ENCODE results near the gene DYNC1H1.

DYNC1H1 gene

GRCh38 chr14:102013669-102014200 is 49.4 kb downstream of the DYNC1H1 start:
- H3K27ac Mint-ChIP-seq, result no peak overlapping the region

GRCh38 chr14:102015045-102015685 is 50.8 kb downstream of the DYNC1H1 start:
- no peak overlapping the region for H3K27ac Mint-ChIP-seq
- H3K4me1 Mint-ChIP-seq (ENCODE audit: low read depth), result peaks cover 7% of the 10 kb centered on the region
- H3K27me3 Mint-ChIP-seq (ENCODE audit: low read depth), result no peaks in the 10 kb centered on the region
- no peaks in the 10 kb centered on the region for H3K9me3 Mint-ChIP-seq
- peaks cover 82% of the 10 kb centered on the region for H3K36me3 Mint-ChIP-seq (ENCODE audit: low read depth)
- no peak overlapping the region for H3K4me3 Mint-ChIP-seq
- DNase-seq (ENCODE audit: low spot score), result no peak

More at GRCh38 chr14:102013669-102014200, 49.4 kb downstream of the DYNC1H1 start:
- Mint-ChIP-seq H3K27me3 (ENCODE audit: low read depth) (no peaks in the 10 kb centered on the region), H3K4me3 (no peak overlapping the region), H3K36me3 (ENCODE audit: low read depth) (peaks cover 88% of the 10 kb centered on the region), H3K9me3 (no peaks in the 10 kb centered on the region), H3K4me1 (ENCODE audit: low read depth) (no peaks in the 10 kb centered on the region)
- DNase-seq (ENCODE audit: low spot score), result no peak

GRCh38 chr14:102015771-102016170 is 51.4 kb downstream of the DYNC1H1 start:
- Mint-ChIP-seq H3K4me3 (no peak overlapping the region), H3K27me3 (ENCODE audit: low read depth) (no peaks in the 10 kb centered on the region), H3K27ac (no peak overlapping the region), H3K4me1 (ENCODE audit: low read depth) (peaks cover 13% of the 10 kb centered on the region), H3K36me3 (ENCODE audit: low read depth) (peaks cover 83% of the 10 kb centered on the region), H3K9me3 (no peaks in the 10 kb centered on the region)
- DNase-seq (ENCODE audit: low spot score), result no peak

DNA sequence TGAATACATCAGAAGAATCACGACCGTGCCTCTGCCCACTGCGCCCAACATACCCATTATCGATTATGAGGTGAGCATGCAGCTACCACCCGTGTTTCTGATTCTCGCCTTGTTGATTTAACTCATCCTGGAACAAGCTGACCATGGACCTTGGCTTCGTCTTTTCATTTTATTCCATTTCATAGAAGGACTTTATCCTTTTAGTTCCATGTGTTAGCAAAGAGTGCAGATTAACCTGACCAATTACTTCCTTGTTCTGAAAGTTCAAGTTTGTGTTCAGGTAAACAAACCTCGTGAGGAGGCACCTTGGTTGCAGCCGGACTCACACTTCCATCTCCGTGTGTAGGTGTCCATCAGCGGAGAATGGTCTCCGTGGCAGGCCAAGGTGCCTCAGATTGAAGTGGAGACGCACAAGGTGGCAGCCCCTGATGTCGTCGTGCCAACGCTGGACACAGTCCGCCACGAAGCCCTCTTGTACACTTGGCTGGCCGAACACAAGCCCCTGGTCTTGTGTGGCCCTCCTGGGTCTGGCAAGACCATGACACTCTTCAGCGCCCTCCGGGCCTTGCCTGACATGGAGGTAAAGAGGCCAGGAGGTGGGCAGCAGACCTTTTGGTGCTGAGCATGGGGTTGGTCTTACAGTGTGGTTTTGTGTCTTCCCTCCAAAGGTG is 52.2 kb downstream of the DYNC1H1 start:
- no peak overlapping the region for H3K4me3 Mint-ChIP-seq
- H3K36me3 Mint-ChIP-seq (ENCODE audit: low read depth), result peaks cover 82% of the 10 kb centered on the region
- DNase-seq (ENCODE audit: low spot score), result no peak
- H3K27me3 Mint-ChIP-seq (ENCODE audit: low read depth), result no peaks in the 10 kb centered on the region
- H3K9me3 Mint-ChIP-seq, result no peaks in the 10 kb centered on the region
- peaks cover 19% of the 10 kb centered on the region for H3K4me1 Mint-ChIP-seq (ENCODE audit: low read depth)
- H3K27ac Mint-ChIP-seq, result no peak overlapping the region

- DNase-seq (ENCODE audit: low spot score), result no peak
- Mint-ChIP-seq H3K9me3 (no peaks in the 10 kb centered on the region), H3K36me3 (ENCODE audit: low read depth) (peaks cover 76% of the 10 kb centered on the region), H3K4me1 (ENCODE audit: low read depth) (peaks cover 21% of the 10 kb centered on the region), H3K27me3 (ENCODE audit: low read depth) (no peaks in the 10 kb centered on the region), H3K27ac (peak overlapping the region; percentile 15), H3K4me3 (no peak overlapping the region)
Observed at GRCh38 chr14:102018251-102018650, 53.9 kb downstream of the DYNC1H1 start.

DNA sequence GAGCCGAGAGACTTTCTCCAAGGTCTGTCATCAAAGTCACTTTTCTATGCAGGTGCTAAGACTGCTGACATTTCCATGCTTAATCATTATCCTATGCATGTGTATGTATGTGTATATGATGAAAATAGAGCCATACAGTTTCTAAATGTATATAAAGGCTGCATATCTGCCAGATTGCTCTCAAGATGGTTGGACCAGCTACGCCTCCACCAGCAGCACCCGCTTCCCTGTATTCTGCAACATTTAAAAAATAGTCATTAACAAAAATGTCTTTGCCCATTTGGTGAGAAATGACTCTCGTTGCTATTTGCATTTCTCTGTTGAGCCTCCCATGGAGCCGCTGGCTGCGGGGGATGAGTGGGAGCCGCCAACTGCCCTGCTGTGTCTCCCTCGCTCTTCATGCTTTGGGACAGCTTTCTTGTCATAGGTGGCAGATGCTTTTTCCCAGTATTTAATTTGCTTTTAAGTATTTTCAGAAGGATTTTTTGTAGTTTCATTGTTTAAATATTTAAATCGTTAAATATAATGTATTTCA is 54.7 kb downstream of the DYNC1H1 start:
- Mint-ChIP-seq H3K9me3 (no peaks in the 10 kb centered on the region), H3K4me1 (ENCODE audit: low read depth) (peaks cover 21% of the 10 kb centered on the region), H3K27me3 (ENCODE audit: low read depth) (no peaks in the 10 kb centered on the region), H3K4me3 (no peak overlapping the region), H3K27ac (no peak overlapping the region), H3K36me3 (ENCODE audit: low read depth) (peaks cover 74% of the 10 kb centered on the region)
- DNase-seq (ENCODE audit: low spot score), result no peak

- peaks cover 68% of the 10 kb centered on the region for H3K36me3 Mint-ChIP-seq (ENCODE audit: low read depth)
- peak; percentile 65 for DNase-seq (ENCODE audit: low spot score)
- no peaks in the 10 kb centered on the region for H3K27me3 Mint-ChIP-seq (ENCODE audit: low read depth)
- peak overlapping the region; percentile 66 for H3K4me3 Mint-ChIP-seq
- no peaks in the 10 kb centered on the region for H3K9me3 Mint-ChIP-seq
- H3K27ac Mint-ChIP-seq, result peak overlapping the region; percentile 94
- peaks cover 21% of the 10 kb centered on the region for H3K4me1 Mint-ChIP-seq (ENCODE audit: low read depth)
Observed at GRCh38 chr14:102020058-102020971, 55.9 kb downstream of the DYNC1H1 start.

DNA sequence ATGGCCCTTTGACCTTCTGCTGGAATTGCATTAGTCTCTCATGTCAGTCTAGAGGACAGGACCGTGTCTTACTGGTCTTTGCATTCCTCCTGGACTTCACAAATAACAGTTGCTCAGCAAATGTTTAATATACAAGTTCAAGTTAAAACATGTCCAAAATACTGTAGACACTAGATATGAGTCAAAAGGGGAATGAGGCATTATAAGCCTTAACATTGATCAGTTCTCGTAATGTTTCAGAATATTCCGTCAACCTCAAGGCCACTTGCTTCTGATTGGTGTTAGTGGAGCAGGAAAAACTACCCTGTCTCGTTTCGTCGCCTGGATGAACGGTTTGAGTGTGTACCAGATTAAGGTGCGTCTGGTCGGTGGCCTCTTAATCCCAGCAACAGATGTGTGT is 62.6 kb downstream of the DYNC1H1 start:
- H3K9me3 Mint-ChIP-seq, result no peaks in the 10 kb centered on the region
- H3K4me3 Mint-ChIP-seq, result no peak overlapping the region
- H3K27ac Mint-ChIP-seq, result peak overlapping the region; percentile 0
- peaks cover 65% of the 10 kb centered on the region for H3K36me3 Mint-ChIP-seq (ENCODE audit: low read depth)
- no peak for DNase-seq (ENCODE audit: low spot score)
- no peaks in the 10 kb centered on the region for H3K27me3 Mint-ChIP-seq (ENCODE audit: low read depth)
- H3K4me1 Mint-ChIP-seq (ENCODE audit: low read depth), result peaks cover 7% of the 10 kb centered on the region

- H3K27me3 Mint-ChIP-seq (ENCODE audit: low read depth), result no peaks in the 10 kb centered on the region
- H3K4me3 Mint-ChIP-seq, result no peak overlapping the region
- no peak overlapping the region for H3K27ac Mint-ChIP-seq
- DNase-seq (ENCODE audit: low spot score), result no peak
- H3K36me3 Mint-ChIP-seq (ENCODE audit: low read depth), result peaks cover 67% of the 10 kb centered on the region
- H3K4me1 Mint-ChIP-seq (ENCODE audit: low read depth), result peaks cover 6% of the 10 kb centered on the region
- H3K9me3 Mint-ChIP-seq, result no peaks in the 10 kb centered on the region
Observed at GRCh38 chr14:102027951-102028350, 63.6 kb downstream of the DYNC1H1 start.

DNA sequence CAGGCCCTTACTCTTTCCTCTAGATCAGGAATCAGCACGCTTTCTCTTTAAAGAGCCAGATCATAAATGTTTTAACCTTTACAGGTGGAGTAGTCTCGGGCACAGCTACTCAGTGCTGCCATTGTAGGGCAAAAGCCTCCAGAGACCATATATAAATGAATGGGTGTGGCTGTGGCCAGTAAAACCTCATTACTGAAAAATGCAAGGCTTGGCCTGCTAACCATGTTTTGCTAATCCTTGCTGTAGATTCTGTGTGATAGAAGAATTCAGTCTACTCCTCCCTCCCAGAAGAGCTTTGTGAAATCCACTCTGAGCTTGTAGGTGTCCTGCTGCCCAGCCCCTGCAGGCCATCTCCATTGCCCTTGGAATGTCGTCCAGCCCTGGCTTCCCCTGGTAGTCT is 64.4 kb downstream of the DYNC1H1 start:
- Mint-ChIP-seq H3K36me3 (ENCODE audit: low read depth) (peaks cover 69% of the 10 kb centered on the region), H3K27ac (no peak overlapping the region), H3K4me3 (no peak overlapping the region), H3K9me3 (no peaks in the 10 kb centered on the region), H3K27me3 (ENCODE audit: low read depth) (no peaks in the 10 kb centered on the region), H3K4me1 (ENCODE audit: low read depth) (peaks cover 6% of the 10 kb centered on the region)
- no peak for DNase-seq (ENCODE audit: low spot score)

DNA sequence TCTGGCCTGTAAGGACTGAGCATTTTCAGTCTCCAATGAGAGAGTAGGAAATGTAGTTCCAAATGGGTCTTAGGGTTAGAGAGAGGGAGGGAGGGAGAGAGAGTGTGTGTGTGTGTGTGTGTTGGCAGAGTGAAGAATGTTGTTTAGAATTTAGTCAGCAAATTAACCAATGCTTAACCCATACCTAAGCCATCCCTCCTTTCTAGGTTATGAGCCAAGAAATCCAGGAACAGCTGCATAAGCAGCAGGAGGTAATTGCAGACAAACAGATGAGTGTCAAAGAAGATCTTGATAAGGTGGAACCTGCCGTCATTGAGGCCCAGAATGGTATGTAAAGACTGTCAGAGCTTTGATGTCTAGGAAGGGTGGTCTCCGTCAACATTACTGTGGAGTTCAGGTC is 65.6 kb downstream of the DYNC1H1 start:
- Mint-ChIP-seq H3K4me1 (ENCODE audit: low read depth) (peaks cover 6% of the 10 kb centered on the region), H3K27ac (no peak overlapping the region), H3K4me3 (no peak overlapping the region), H3K9me3 (no peaks in the 10 kb centered on the region), H3K36me3 (ENCODE audit: low read depth) (peaks cover 71% of the 10 kb centered on the region), H3K27me3 (ENCODE audit: low read depth) (no peaks in the 10 kb centered on the region)
- DNase-seq (ENCODE audit: low spot score), result no peak

DNA sequence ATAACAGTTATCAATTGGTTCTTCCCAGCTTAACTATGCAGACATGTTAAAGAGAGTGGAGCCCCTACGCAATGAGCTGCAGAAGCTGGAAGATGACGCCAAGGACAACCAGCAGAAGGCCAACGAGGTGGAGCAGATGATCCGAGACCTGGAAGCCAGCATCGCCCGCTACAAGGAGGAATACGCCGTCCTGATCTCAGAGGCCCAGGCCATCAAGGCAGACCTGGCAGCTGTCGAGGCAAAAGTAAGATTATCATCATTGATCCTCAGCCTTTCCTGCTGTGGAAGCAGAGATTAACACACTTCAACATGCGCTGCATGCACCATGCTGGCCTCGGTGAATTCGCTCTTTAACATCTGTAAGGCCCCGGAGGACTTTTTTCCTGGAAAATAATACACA is 68.9 kb downstream of the DYNC1H1 start:
- Mint-ChIP-seq H3K4me3 (no peak overlapping the region), H3K9me3 (no peaks in the 10 kb centered on the region), H3K27ac (no peak overlapping the region), H3K36me3 (ENCODE audit: low read depth) (peaks cover 67% of the 10 kb centered on the region), H3K4me1 (ENCODE audit: low read depth) (peaks cover 6% of the 10 kb centered on the region), H3K27me3 (ENCODE audit: low read depth) (no peaks in the 10 kb centered on the region)
- DNase-seq (ENCODE audit: low spot score), result no peak

DNA sequence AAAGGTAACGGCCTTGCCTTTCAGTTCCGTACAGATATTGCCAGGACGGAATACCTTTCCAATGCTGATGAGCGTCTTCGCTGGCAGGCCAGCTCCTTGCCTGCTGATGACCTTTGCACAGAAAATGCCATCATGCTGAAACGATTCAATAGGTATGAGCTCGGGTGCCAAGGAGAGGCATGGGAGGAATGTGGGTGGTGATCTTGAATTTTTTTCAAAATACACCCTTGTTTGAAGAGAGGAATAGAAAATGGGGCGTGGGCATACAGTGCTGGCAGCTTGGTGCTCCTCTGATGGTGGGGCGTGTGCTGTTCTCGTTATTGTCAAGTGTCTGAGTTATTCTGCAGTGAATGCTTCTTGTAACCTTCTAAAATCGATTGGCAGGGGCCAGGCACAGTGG is 69.9 kb downstream of the DYNC1H1 start:
- no peak for DNase-seq (ENCODE audit: low spot score)
- Mint-ChIP-seq H3K27ac (no peak overlapping the region), H3K36me3 (ENCODE audit: low read depth) (peaks cover 66% of the 10 kb centered on the region), H3K27me3 (ENCODE audit: low read depth) (no peaks in the 10 kb centered on the region), H3K9me3 (no peaks in the 10 kb centered on the region), H3K4me3 (no peak overlapping the region), H3K4me1 (ENCODE audit: low read depth) (peaks cover 1% of the 10 kb centered on the region)

Data from T-helper 2 cell treated with Interferon-gamma antibody and Interleukin-4, amounts not matched to agents 5 μg/mL and 100 μg/mL, for 36 hours (primary cell).